LNCAP (cell line): ENCODE data around the gene ZNF484.

Experiments used
- CTCF ChIP-seq: fragments of 450-650 bp; IDR thresholded peaks from 2 replicates; pipeline ENCODE4 v1.5.1; 2017; ENCODE audit warnings: mild to moderate bottlenecking

The ZNF484 gene

GRCh38 chr9:92877531-92878430 is at the start of gene ZNF484:
Gene ZNF484 (minus strand): TSS chr9:92878038. CDS start chr9:92875029, 3,009 bp downstream.
- no peak for TF ChIP-seq CTCF

- TF ChIP-seq CTCF: no peak
Measured at GRCh38 chr9:92920437-92920836, 42.6 kb upstream of the ZNF484 start.

GRCh38 chr9:92917176-92917800 is 39.5 kb upstream of the ZNF484 start:
- TF ChIP-seq CTCF: no peak

GRCh38 chr9:92911511-92912475 is 34.0 kb upstream of the ZNF484 start:
- TF ChIP-seq CTCF: no peak

GRCh38 chr9:92897323-92897722 is 19.5 kb upstream of the ZNF484 start:
- TF ChIP-seq CTCF: no peak

- no peak for TF ChIP-seq CTCF
Measured at GRCh38 chr9:92895812-92896436, 18.1 kb upstream of the ZNF484 start.
